Measurements from ENCODE around the gene PBXIP1.

Gene PBXIP1

DNA sequence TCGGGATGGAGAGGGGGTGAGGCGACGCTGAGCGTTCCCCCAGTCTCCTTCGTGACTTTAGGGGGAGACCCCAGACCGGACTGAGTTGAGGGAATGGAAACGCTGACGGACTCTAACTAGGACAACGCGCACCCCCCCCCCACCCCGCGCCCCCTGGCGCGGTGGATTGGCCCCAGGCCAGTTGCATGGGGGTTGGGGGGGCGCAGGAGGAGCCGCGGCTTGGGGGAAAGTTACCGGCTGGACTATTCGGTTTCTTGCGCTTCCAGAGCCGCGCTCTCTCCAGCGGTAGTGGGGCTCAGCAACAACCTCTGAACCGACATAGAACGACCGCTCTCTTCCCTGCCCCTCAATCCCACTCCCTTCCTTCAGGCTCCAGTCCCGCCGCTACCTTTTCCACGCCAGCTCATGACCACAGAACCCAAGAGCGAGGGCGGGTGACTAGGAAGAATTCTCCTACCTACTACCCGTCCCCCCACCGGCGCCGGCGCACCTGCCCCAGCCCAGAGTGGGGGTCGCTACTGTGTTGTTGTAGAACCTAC is 47.4 kb upstream of the PBXIP1 start:
- TF ChIP-seq POLR2AphosphoS5 (IDR thresholded peaks at IDR 0.05; ENCODE audit: low read depth, low read length) (no peak), SIN3A (IDR thresholded peaks at IDR 0.05; ENCODE audit: borderline replicate concordance, insufficient read depth, low read length) (no peak), FOXP2 (optimal IDR thresholded peaks at IDR 0.05; ENCODE audit: borderline replicate concordance, extremely low read depth, extremely low read length, insufficient read depth) (no peak), TAF1 (IDR thresholded peaks at IDR 0.05; ENCODE audit: borderline replicate concordance, insufficient read depth, low read length) (no peak)
- TF ChIP-seq, protein P1, sequence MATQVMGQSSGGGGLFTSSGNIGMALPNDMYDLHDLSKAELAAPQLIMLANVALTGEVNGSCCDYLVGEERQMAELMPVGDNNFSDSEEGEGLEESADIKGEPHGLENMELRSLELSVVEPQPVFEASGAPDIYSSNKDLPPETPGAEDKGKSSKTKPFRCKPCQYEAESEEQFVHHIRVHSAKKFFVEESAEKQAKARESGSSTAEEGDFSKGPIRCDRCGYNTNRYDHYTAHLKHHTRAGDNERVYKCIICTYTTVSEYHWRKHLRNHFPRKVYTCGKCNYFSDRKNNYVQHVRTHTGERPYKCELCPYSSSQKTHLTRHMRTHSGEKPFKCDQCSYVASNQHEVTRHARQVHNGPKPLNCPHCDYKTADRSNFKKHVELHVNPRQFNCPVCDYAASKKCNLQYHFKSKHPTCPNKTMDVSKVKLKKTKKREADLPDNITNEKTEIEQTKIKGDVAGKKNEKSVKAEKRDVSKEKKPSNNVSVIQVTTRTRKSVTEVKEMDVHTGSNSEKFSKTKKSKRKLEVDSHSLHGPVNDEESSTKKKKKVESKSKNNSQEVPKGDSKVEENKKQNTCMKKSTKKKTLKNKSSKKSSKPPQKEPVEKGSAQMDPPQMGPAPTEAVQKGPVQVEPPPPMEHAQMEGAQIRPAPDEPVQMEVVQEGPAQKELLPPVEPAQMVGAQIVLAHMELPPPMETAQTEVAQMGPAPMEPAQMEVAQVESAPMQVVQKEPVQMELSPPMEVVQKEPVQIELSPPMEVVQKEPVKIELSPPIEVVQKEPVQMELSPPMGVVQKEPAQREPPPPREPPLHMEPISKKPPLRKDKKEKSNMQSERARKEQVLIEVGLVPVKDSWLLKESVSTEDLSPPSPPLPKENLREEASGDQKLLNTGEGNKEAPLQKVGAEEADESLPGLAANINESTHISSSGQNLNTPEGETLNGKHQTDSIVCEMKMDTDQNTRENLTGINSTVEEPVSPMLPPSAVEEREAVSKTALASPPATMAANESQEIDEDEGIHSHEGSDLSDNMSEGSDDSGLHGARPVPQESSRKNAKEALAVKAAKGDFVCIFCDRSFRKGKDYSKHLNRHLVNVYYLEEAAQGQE (IDR thresholded peaks at IDR 0.05; ENCODE audit: insufficient read depth in 1 of 2, low read depth in 2 of 2, low read length in 2 of 2): no peak

- no peak for TF ChIP-seq SIN3A (IDR thresholded peaks at IDR 0.05; ENCODE audit: borderline replicate concordance, insufficient read depth, low read length)
- no peak for TF ChIP-seq FOXP2 (optimal IDR thresholded peaks at IDR 0.05; ENCODE audit: borderline replicate concordance, extremely low read depth, extremely low read length, insufficient read depth)
- TF ChIP-seq, protein P1 (IDR thresholded peaks at IDR 0.05; ENCODE audit: insufficient read depth in 1 of 2, low read depth in 2 of 2, low read length in 2 of 2): no peak
- no peak; the same call in 1 of the 2 replicates for TF ChIP-seq TAF1 (IDR thresholded peaks at IDR 0.05; ENCODE audit: borderline replicate concordance, insufficient read depth, low read length)
- no peak for TF ChIP-seq POLR2AphosphoS5 (IDR thresholded peaks at IDR 0.05; ENCODE audit: low read depth, low read length)
Measured at GRCh38 chr1:155002464-155003226, 46.7 kb upstream of the PBXIP1 start, which contains the start of gene ZBTB7B. Gene ZBTB7B (plus strand): TSS chr1:155002802. CDS start chr1:155014661, 11,859 bp downstream.

DNA sequence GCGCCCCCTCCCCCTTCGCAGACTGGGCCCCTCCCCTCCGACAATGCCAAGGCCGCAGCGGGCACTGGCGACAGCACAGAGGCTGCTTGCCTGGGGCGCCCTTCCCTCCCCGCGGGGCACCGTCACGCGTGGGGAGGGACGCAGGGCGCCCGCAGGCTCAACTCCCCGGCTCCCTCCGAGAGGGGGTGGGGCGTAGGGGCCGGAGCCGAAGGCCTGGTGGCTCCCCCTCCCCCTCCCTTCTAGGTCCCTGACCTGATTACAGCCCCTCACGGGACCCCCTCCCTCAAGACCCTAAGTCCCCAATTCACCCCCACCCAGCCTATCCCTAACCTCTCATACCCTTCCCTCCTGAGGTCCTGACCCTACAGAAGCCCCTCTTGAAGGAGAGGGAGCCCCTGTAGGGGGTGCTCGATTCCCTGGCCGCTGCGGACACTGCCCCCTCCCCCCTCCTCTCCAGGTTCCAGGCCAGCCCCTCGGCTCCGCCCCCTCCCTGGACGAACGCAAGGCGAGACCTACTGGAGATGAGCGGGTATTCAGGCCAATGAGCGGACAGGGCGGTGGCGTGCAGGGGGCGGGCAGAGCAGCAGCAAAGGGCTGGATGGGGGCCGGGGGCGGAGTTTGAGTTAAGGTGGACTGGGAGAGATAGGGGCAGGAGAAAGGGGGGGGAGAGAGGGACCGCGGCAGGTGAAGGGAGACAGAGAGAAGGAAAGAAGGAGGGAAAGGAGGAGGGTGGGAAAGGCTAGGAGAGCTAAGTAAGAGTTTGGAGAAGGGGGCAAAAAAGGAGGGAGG is 46.0 kb upstream of the PBXIP1 start:
- TF ChIP-seq, protein P1 (IDR thresholded peaks at IDR 0.05; ENCODE audit: insufficient read depth in 1 of 2, low read depth in 2 of 2, low read length in 2 of 2): no peak
- TF ChIP-seq POLR2AphosphoS5 (IDR thresholded peaks at IDR 0.05; ENCODE audit: low read depth, low read length): no peak
- no peak for TF ChIP-seq TAF1 (IDR thresholded peaks at IDR 0.05; ENCODE audit: borderline replicate concordance, insufficient read depth, low read length)
- no peak for TF ChIP-seq SIN3A (IDR thresholded peaks at IDR 0.05; ENCODE audit: borderline replicate concordance, insufficient read depth, low read length)
- TF ChIP-seq FOXP2 (optimal IDR thresholded peaks at IDR 0.05; ENCODE audit: borderline replicate concordance, extremely low read depth, extremely low read length, insufficient read depth): no peak

GRCh38 chr1:155001425-155001674 is 45.5 kb upstream of the PBXIP1 start:
- TF ChIP-seq POLR2AphosphoS5 (IDR thresholded peaks at IDR 0.05; ENCODE audit: low read depth, low read length): no peak
- TF ChIP-seq, protein P1 (IDR thresholded peaks at IDR 0.05; ENCODE audit: insufficient read depth in 1 of 2, low read depth in 2 of 2, low read length in 2 of 2): no peak
- TF ChIP-seq TAF1 (IDR thresholded peaks at IDR 0.05; ENCODE audit: borderline replicate concordance, insufficient read depth, low read length): no peak
- TF ChIP-seq SIN3A (IDR thresholded peaks at IDR 0.05; ENCODE audit: borderline replicate concordance, insufficient read depth, low read length): no peak
- TF ChIP-seq FOXP2 (optimal IDR thresholded peaks at IDR 0.05; ENCODE audit: borderline replicate concordance, extremely low read depth, extremely low read length, insufficient read depth): no peak
